GM19395 (cell line): Measurements from ENCODE around the gene MYO7A.

ENCODE experiments used
- ATAC-seq: cut with Tn5 transposase; IDR thresholded peaks from one replicate; pipeline ENCODE4 v1.9.1; 2021; ENCODE audit warnings: mild to moderate bottlenecking, moderate library complexity; ENCODE audit not compliant: unreplicated experiment

MYO7A gene

DNA sequence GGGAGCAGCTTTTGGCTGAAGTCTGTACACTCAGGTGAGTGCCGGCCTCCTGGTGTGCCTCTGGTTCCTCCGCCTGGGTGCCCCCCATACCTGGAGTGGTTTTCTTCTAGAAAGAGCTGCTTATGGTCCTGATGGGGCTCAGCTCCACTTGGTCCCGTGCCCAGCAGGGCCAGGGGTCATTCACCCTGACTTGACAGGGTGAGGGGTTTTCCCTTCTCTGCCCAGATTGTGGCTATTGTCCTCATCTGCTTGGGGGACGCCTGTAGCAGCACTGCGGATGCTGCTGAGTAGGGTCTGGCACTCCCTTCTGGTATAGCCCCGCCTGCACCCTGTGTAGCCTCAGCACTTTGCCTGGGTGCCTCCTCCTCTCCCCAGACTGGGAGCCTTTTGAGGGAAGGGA is 17.2 kb upstream of the MYO7A start:
- ATAC-seq: no peak

DNA sequence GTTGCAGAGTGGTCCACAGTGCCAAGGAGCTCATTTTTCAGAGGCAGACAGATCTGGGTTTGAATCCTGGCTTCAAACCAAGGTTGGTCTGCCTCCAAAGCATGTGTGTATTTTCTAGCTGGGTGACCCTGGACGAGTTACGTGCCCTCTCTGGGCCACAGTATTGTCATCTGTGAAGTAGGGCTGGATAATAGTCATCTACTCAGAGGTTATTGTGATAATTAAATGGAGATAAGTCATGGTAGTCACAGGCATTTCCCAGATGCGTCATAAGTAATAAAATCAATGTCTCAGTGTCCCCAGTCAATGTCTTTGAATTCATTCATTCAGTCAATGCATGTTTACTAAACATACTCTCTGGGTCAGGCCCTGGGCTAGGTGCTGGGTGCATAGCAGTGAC is 16.8 kb upstream of the MYO7A start:
- no peak for ATAC-seq

DNA sequence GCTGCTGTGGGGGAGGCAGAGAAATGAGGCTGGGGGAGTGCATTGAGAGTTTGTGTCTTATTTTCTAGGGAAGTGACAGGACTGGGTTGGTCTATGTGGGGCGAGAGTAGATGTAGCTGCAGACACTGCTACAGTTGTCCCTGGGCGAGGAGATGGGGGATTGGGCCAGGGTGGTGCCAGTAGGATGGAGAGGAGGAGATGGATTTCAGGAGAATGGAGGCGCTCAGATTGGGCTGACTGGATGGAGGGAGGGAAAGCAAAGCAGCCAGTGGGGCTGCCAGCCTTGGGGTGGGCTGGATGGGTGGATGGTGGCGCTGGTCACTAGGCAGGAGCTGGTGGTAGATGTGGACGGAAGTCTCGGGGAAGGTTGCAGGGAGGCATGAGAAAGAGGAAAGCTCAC is 16.1 kb upstream of the MYO7A start:
- no peak for ATAC-seq

DNA sequence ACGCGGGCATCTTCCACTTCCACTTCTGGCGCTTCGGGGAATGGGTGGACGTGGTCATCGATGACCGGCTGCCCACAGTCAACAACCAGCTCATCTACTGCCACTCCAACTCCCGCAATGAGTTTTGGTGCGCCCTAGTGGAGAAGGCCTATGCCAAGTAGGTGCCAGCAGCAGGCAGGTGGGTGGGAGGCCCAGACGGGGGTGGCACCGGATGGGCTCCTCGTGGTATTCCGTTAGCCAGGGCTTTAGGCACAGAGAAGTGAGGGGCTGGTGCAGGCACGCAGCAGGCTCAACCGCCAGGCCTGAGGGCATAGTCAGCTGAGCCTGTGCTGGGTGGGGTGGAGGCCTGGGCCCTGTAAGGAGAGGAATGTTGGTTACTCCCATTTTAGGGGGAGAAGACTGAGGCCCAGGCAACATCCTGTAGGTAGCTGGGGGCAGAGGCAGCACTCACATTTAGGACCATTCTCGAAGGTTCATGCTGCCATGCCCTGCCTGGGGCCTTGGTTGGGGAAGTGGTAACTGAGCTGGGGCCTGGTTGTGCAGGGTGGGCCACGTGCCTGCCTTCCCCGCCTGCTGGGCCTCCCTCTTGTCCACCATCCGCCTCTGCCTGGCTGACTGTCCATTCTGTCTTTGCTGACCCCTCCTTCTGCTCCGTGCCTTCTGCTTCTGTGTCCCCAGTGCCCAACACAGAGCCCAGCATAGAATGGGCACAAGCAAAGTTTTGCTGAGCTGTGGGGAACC is 15.2 kb upstream of the MYO7A start:
- ATAC-seq: no peak

DNA sequence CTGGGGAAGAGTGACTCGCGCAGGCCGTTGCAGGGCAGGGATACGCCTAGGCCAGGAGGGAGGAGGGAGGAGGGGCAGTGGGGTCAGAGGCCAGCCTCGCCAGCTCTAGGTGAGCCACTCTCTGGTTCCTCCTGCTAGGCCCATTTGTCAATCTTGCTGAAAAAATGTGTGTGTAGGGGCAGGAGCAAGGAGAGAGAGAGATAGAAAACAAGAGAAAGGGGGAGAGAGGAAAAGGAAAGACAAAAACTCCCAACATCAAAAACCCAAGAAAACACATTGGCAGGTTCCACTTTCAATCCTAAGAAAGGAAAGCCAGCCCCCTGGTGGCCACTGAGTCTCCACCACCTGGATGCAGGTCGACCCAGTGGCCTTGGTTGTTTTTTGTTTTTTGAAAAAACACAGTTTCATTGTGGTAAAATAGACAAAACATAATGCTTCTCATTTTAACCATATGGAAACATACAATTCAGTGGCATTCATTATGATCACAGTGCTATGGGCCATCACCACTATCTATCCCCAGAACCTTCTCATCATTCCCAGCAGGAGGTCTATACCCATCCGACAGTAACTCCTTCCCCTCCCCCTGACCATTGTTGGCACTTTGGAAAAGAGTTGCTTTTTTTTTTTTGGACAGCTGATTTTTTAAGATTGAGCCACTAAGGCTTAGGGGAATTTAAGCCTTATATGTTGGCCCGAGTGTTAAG is 14.5 kb upstream of the MYO7A start:
- ATAC-seq: no peak

DNA sequence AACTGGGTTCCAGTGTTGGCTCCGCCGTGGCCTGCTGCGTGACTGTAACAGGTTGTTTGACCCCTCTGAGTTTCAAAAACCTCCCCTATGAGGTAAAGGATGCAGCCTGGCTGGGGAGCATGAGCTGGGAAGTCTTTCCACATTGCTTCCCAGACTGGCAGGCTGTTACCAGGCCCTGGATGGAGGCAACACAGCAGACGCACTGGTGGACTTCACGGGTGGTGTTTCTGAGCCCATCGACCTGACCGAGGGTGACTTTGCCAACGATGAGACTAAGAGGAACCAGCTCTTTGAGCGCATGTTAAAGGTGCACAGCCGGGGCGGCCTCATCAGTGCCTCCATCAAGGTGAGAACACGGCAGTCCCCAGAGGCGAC is 14.0 kb upstream of the MYO7A start:
- ATAC-seq: no peak

DNA sequence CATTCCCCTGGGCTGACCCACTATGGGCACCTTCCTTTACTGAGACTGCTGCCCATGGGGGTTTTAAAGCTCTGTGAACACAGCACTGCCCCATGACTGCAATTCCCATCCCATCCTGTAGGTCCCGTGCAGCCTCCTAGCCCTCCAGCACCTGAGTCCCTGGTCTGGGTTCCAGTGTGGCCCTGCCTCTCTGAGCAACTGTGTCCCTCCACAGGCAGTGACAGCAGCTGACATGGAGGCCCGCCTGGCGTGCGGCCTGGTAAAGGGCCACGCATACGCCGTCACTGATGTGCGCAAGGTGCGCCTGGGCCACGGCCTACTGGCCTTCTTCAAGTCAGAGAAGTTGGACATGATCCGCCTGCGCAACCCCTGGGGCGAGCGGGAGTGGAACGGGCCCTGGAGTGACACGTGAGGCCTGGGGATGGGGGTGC is 12.8 kb upstream of the MYO7A start:
- no peak for ATAC-seq

DNA sequence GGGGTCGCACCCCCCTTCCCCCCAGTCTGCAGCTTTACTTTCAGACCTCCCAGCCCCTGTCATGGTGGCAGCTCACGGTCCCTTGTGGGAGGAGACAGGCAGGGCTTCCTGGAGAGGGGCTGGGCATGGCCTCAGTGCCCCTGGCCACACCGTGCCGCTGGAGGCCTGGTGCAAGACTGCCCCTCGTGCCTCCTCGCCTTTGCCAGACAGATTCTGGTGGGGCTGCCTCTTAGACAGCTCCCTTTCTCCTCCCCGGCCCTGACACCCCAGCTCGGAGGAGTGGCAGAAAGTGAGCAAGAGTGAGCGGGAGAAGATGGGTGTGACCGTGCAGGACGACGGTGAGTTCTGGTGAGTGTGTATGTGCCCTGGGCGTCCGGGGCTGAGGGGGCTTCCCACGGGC is 12.1 kb upstream of the MYO7A start:
- no peak for ATAC-seq

DNA sequence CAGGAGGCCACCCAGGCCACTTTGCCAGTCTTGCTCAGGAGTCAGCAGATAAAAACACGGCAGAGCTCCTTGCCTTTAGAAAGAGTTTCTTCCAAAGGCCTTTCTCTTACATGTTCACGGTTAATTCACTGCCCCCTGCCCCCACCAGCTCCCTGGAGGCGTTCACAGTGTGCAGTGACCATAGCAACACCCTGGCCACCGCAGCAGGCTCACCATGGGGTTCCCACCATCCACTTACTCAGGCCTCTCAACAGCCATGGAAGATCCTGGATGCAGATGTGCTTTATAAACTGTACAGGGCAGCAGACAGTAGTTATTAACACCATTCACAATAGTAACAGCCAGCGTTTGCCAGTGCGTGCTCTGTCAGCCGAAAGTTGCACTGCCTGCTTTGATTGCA is 10.6 kb upstream of the MYO7A start:
- no peak for ATAC-seq

DNA sequence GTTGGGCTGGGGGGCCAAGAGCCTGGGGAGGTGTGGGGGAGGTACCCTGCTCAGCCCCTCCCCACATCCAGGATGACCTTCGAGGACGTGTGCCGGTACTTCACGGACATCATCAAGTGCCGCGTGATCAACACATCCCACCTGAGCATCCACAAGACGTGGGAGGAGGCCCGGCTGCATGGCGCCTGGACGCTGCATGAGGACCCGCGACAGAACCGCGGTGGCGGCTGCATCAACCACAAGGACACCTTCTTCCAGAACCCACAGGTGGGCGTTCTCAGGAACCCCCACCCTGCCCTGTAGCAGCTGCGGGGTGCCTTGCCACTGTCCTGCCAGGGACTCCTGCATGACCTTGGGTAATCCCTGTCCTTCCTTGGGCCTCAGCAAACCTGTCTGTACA is 10.0 kb upstream of the MYO7A start:
- no peak for ATAC-seq

DNA sequence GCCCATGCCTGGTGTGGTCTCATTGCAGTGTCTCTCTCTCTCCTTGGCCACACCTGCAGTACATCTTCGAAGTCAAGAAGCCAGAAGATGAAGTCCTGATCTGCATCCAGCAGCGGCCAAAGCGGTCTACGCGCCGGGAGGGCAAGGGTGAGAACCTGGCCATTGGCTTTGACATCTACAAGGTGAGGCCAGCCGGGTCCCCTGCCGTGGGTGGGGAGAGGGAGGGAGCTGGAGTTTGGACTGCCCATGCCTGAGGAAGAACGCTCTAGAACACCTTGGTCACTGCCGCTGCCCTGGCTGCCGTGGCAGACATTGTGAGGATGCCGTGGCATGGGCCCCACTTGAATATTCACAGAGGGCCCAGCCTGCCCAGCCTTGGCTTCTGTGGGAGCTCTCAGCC is 9.1 kb upstream of the MYO7A start:
- ATAC-seq: no peak

DNA sequence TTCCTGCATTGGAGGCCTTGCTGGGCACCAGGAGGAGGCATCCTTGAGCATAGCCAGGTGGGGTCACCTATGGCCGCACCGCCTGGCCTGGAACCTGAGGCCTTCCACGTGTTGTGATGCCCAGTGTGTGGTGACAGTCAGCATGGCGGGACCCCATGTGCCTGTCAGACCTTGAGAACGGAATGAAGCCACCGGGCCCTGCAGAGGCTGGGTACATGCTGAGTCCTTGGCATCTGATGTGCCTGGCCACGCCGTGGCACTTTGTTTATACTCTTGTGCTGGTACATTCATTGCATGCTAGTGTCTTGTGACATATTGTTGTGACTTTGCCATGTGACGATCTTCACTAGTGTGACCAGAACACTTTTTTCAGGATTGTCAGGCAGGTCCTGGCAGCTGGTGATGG is 8.5 kb upstream of the MYO7A start:
- ATAC-seq: no peak

DNA sequence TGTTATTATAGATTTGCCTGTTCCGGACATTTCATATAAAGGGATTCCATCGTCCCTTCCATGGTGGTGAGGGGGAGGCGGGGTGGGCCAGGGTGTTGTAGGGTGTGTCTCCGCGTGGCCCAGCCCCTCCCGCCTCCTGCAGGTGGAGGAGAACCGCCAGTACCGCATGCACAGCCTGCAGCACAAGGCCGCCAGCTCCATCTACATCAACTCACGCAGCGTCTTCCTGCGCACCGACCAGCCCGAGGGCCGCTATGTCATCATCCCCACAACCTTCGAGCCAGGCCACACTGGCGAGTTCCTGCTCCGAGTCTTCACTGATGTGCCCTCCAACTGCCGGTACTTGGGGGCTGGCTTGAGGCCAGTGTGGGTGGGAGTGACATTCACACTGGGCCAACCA is 7.5 kb upstream of the MYO7A start:
- no peak for ATAC-seq

DNA sequence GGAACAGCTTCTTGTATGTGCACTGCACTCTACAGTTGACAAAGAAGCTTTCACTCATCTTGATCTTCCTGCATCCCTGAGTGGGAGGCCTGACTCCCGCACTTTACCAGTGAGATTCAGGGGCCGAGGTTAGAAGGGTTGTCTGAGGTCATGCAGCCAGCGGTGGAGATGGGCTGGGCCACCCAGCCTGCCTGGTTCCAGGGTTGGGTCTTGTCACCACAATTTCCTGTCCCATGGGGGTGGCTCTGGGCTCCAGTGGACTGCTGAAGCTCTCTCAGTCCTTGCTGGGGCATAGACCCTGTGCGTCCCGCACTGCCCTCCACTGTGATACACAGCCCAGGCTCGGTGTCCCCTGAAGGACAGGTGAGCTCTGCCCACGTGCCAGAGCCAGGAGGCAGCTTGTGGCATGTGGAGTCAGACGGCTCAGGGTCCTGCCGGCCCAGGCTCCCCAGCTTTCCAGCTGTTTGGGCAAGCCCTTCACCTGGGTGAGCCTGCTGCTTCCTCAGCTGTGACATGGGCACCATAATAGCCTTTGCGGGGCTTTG is 6.9 kb upstream of the MYO7A start:
- ATAC-seq: no peak

DNA sequence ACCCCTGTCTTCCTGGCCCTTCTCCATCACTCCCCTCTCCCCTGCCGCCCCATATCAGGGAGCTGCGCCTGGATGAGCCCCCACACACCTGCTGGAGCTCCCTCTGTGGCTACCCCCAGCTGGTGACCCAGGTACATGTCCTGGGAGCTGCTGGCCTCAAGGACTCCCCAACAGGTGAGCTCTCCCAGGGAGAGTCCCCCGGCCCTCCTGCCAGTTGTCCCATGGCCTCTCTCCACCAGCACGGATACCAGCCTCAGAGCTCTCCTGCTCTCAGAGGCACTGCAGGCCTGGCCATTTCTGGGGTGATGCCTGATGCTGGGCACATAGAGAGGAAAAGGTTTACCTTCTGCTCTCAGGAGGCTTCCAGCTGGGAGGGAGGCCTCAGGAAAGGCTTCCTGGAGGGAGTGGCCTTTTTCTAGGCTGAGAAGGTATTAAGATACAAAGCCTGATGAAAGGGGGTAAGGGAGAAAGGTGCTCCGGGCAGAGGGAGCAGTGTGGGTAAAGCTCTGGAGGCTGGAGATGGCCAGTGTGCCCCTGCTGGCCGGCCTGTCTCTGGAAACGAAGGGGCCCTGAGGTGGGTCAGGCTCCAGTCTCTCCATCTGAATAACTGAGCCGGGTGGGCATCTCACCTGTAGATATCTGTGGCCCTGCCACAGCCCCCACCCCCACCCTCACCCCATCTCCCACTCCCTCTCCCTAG is 6.0 kb upstream of the MYO7A start:
- no peak for ATAC-seq

DNA sequence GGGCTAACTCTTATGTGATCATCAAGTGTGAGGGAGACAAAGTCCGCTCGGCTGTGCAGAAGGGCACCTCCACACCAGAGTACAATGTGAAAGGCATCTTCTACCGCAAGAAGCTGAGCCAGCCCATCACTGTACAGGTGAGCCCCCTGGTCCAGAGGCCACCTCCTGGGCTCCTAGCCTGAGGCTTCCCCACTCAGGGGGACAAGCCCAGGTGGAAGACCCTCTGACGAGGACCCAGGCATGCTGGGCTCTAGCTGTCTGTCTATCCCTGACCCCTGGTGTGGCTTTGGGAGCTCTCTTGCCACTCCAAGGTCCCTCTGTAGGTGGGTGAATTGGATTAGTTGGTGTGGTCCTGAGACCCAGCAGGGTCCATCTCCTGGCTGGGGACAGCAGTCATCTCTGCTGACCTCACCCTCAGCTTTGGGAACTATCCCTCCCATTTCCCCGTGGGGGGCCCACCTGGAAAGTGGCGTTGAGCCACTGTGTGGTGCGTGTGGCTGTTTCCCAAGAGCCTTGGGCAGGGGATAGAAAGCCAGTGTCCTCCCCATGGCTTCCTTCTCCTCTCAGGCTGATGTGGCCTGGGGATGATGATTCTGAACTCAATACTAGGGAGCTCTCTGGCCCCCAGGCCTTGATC is 5.4 kb upstream of the MYO7A start:
- no peak for ATAC-seq

DNA sequence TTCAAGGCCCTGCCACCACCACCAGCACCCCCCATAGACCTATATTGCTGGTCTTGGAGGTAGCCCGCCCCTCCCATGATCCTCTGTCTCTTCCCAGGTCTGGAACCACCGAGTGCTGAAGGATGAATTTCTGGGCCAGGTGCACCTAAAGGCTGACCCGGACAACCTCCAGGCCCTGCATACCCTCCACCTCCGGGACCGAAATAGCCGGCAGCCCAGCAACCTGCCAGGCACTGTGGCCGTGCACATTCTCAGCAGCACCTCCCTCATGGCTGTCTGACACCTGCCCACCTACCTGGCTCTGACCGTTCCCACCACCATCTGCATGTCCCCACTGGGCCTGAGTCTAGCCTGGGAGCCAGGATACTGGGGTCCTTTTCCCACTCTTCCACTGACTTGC is 4.5 kb upstream of the MYO7A start:
- ATAC-seq: no peak

DNA sequence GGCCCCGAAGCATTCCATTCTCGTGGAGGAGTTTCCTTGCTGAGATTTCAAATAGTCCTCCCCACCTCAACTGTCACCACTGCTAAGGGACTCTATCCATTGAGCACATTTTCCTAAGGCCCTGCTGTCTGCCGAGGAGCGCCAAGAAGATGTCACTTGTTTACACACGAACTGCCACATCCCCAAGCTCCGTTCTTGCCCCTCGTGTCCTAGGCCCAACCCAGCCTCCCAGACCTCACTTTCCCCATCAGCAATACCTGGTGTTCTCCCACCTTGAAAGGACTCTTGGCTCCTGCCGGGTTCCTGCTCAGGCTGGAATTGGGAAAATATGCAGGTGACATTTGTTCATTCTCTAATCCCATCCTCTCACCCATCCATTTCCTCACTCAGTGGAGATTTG is 4.0 kb upstream of the MYO7A start:
- ATAC-seq: no peak

DNA sequence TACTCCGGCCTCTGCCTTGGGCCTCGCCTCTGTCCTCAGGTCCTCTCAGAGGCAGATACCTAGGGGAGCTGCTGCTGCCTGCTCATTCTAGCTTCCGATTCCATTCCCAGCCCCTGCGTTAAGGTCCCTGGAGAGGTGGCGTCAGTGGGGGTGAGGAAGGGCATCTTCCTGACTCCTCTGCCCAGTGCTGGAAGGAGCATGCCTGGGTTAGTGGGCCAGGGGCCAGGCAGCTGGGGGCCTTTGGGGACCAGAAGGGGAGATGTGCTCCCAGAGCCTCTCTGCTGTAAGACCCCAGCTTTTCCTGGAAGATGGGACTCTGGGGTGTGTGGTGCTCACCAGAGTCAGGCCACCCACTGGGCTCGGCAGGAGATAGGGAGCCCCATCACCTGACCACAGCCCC is 3.6 kb upstream of the MYO7A start:
- ATAC-seq: no peak

DNA sequence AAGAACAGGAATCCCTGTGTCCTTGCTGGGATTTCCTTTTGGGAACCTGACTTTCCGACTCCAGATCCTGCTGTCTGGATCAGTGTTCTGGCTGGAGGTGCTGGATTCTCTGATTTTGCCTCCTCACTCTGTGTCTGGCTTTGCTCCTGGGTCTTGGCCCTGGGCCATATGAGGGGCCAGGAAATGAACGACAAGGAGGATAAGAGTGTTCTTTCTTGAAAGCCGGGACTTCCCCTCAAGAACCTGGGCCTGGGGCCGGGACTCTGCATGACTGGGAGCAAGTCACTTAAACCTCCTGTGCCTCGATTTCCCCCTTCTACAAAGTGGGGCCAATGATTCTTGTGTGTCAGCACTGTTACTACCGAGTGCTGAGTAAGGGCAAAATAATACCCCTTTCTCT is 2.9 kb upstream of the MYO7A start:
- ATAC-seq: no peak

DNA sequence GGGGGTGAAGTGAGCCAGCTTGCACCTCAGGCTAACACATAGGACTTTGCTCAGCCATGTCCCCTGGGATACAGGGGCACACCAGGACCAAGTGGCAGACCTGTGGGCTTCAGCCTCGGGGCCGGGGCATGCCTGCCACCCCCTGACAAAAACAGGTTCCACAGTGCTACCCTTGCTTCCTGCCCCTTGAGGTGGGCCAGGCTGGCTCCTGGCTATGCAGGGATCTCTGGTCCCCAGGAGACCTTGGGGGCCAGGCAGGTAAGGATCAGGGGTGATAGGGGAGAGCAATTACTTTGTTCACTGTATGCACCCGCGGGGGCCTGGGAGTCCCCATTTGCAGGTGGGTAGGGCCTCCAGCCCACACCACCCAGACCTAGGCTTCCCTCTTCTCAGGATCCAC is 2.4 kb upstream of the MYO7A start:
- no peak for ATAC-seq
